A673 (cell line): ENCODE measurements around the gene RPS8.

Experiments used
- CTCF ChIP-seq: fragments of 300-800, 200-600 bp; sonication (generic); conservative IDR thresholded peaks from 2 replicates; pipeline ENCODE4 v1.5.1; 2017; ENCODE audit warnings: low read depth, mild to moderate bottlenecking, antibody characterized with exemption, low read length, moderate library complexity, mixed read lengths
- EZH2 ChIP-seq: fragments of 200-600 bp; sonication (generic); IDR thresholded peaks from 2 replicates; pipeline ENCODE4 v1.6.1; 2017; ENCODE audit warnings: borderline replicate concordance, low read depth, mild to moderate bottlenecking, mixed read lengths, antibody characterized with exemption, low read length; ENCODE audit not compliant: poor library complexity, severe bottlenecking

GRCh38 chr1:44743211-44743610 lies 32.1 kb upstream of the RPS8 start:
- TF ChIP-seq CTCF (no peak), EZH2 (no peak)
